ENCODE results near the gene HNRNPUL1. TPM values are rescaled to one million over a fixed set of nuclear protein-coding genes. Genes with fewer than 3 reads are reported as not detected.

Gene HNRNPUL1
- total RNA-seq, 2 donors from 2014 or later, result 248 to 319 TPM

DNA sequence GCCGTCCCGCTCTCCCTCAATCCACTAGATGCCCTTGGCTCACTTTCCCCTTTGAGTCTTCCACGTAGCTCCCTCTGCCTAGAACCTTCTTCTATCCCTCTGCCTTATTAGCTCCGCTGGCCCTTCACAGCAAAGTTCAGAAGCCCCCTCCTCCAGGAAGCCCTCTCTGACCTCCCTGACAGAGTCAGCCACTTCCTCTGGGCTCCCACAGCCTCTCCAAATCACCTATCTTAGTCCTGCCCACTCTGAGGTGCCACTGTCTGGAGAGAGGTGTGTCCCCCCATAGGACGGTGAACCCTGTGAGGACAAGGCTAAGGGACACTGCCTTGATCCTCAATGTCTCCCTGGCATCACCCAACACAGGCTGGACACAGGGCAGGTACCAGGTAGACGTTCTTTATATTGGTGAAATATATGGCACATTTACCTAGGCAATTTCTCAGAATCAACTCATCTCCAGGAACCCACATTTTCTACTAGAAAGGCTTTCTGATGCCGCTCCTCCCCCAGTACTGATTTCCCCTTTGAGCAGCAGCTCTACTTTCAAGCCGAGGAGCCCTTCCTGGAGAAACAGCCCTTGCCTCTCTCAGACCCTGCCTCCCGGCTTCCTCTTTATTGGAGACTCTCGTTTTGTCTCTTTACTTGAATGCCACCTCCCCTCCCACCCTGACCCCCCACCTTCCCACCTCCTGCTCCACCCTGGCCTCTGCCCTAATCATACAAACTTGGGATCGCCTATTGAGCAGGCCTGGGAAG lies 93.0 kb downstream of the HNRNPUL1 start:
- DNase-seq (ENCODE audit: low spot score) (no peak), ATAC-seq (no peak)
- no peak overlapping the region for H3K4me3 Mint-ChIP-seq
- H3K27me3 Mint-ChIP-seq, result no peaks in the 10 kb centered on the region
- H3K27ac Mint-ChIP-seq, result peak overlapping the region in 1 of 2 donors; percentile 87
- H3K4me1 Mint-ChIP-seq (ENCODE audit: low read depth in 2 of 2), result peaks cover 27 to 34% of the 10 kb centered on the region in 2 donors
- no peaks in the 10 kb centered on the region for H3K9me3 Mint-ChIP-seq
- no peaks in the 10 kb centered on the region for H3K36me3 Mint-ChIP-seq

Other genes starting within 250 kb of the HNRNPUL1 start
- gene CYP2A13, start 175.9 kb upstream of the HNRNPUL1 start, total RNA-seq, result not detected
- gene CYP2F1, start 149.9 kb upstream of the HNRNPUL1 start, total RNA-seq, result not detected
- gene CYP2S1, start 71.2 kb upstream of the HNRNPUL1 start, total RNA-seq, result not detected
- gene AXL, start 45.1 kb upstream of the HNRNPUL1 start, total RNA-seq, result not detected
- 10 to 100 TPM; 52.5 to 56.2 TPM for gene CCDC97, start 45.8 kb downstream of the HNRNPUL1 start, total RNA-seq
- gene TGFB1, start 89.5 kb downstream of the HNRNPUL1 start, total RNA-seq, result 100 to 1,000 TPM; 108 to 131 TPM
- 1 to 10 TPM; 4.9 to 9.3 TPM for gene B9D2, start 99.8 kb downstream of the HNRNPUL1 start, total RNA-seq
- gene TMEM91, start 112.2 kb downstream of the HNRNPUL1 start, total RNA-seq, result 1 to 10 TPM; 4.7 to 6.7 TPM
- gene EXOSC5, start 133.0 kb downstream of the HNRNPUL1 start, total RNA-seq, result 10 to 100 TPM; 31.5 to 56.6 TPM
- 10 to 100 TPM; 10.9 to 13.7 TPM for gene BCKDHA, start 133.4 kb downstream of the HNRNPUL1 start, total RNA-seq
- gene B3GNT8, start 163.0 kb downstream of the HNRNPUL1 start, total RNA-seq, result 1 to 10 TPM in 1 of 2 donors, under 1 TPM in 1; 0.78 to 3.0 TPM
- gene DMAC2, start 175.5 kb downstream of the HNRNPUL1 start, total RNA-seq, result 10 to 100 TPM; 58.3 to 58.7 TPM
- not detected for gene ERICH4, start 178.8 kb downstream of the HNRNPUL1 start, total RNA-seq

Measured in natural killer cell treated with Interleukin-12 subunit alpha and Interleukin-12 subunit beta and Interleukin-15 and Interleukin-18, amount 100 ng/mL, for 72 hours (primary cell).